Coronary artery (tissue), 2 donors: Measurements from ENCODE around the gene IFIT2.
"Not testable (repeated sequence)": the region's sequence is repeated elsewhere in the genome, so short reads cannot be mapped to it uniquely, and the experiment has no call there.

Source experiments
- DNase-seq: peaks from one replicate; pipeline ENCODE4 v3.0.0-alpha.2; 2017; ENCODE audit warnings: low spot score
- H3K27ac ChIP-seq, 2 donors: fragments of 200-600 bp; sonication (generic); one replicate each; pipeline ENCODE4 v1.5.1; 2016 to 2019
- H3K4me3 ChIP-seq: fragments of 200-600 bp; sonication (generic); 2 replicates; pipeline ENCODE4 v1.5.1; 2016; ENCODE audit warnings: mild to moderate bottlenecking, moderate library complexity
- CTCF ChIP-seq: fragments of 200-600 bp; sonication (generic); IDR thresholded peaks from one replicate; pipeline ENCODE4 v1.5.1; 2019; ENCODE audit warnings: antibody characterized with exemption

IFIT2 gene

GRCh38 chr10:89312973-89313372 lies 11.1 kb downstream of the IFIT2 start:
- H3K27ac ChIP-seq, result no peak overlapping the region
- no peak for DNase-seq
- no peak overlapping the region for H3K4me3 ChIP-seq
- no peak for TF ChIP-seq CTCF

DNA sequence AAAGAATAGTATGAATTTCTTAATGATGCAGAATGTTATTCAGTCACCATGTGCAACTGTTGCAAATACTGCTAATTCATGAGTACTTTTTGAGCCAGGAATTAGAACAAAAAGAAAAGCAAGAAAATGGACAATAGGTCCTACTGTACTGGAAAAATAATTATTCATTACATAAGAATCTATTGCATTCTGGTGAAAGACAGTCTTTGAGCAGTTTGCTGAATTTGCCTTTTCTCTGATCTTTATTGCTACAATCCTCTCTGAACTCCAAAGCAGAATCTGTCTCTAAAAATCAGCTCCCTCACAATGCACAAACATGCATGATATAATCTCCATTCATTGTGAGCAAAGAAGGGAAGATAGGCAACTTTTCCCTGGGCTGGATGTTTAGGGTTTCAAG lies 12.8 kb downstream of the IFIT2 start:
- no peak for DNase-seq
- no peak for TF ChIP-seq CTCF
- H3K27ac ChIP-seq, result no peak overlapping the region
- H3K4me3 ChIP-seq, result no peak overlapping the region

DNA sequence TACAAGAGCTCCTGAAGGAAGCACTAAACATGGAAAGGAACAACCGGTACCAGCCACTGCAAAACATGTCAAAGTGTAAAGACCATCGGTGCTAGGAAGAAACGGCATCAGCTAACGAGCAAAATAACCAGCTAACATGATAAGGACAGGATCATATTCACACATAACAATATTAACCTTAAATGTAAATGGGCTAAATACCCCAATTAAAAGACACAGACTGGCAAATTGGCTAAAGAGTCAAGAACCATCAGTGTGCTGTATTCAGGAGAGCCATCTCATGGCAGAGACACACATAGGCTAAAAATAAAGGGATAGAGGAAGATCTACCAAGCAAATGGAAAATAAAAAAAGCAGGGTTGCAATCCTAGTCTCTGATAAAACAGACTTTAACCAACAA lies 16.2 kb downstream of the IFIT2 start:
- not testable (repeated sequence) for H3K4me3 ChIP-seq, H3K27ac ChIP-seq, DNase-seq

- not testable (repeated sequence) for H3K27ac ChIP-seq, H3K4me3 ChIP-seq, DNase-seq
These were observed 23.2 kb downstream of the IFIT2 start for GRCh38 chr10:89325081-89325480.

GRCh38 chr10:89325856-89326255 lies 24.0 kb downstream of the IFIT2 start:
- not testable (repeated sequence) for H3K27ac ChIP-seq, H3K4me3 ChIP-seq, DNase-seq

GRCh38 chr10:89327803-89328441 lies 26.1 kb downstream of the IFIT2 start, which contains the start of gene IFIT3:
IFIT3 (plus strand) TSS chr10:89327997; CDS start chr10:89328074, 77 bp downstream.
- Histone ChIP-seq H3K4me3 (peak within 1 kb of the TSS; percentile 68), H3K27ac (peak within 1 kb of the TSS; percentile 82 to 85)
- DNase-seq, result no peak
- TF ChIP-seq CTCF, result no peak

DNA sequence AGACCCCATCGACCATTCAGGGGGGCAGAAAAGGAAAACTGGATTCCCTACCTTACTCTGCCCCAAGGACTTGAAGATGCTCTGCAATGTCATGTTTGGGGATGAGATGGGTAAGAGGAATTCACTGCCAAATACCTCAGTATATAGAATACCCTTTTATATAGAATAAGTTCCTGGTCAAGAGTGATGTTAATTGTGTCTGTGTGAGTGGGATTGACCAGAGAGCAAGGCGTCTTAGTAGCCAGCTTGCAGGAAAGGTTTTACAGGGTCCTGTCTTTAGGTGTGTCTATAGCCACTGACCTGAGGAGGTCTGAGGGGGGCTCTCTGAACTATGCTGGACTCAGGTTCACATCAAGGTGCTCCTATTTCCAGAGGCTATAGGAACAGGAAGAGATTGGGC lies 27.3 kb downstream of the IFIT2 start:
- Histone ChIP-seq H3K27ac (peak overlapping the region in 1 of 2 donors; percentile 45), H3K4me3 (no peak overlapping the region)
- TF ChIP-seq CTCF, result no peak
- no peak for DNase-seq

DNA sequence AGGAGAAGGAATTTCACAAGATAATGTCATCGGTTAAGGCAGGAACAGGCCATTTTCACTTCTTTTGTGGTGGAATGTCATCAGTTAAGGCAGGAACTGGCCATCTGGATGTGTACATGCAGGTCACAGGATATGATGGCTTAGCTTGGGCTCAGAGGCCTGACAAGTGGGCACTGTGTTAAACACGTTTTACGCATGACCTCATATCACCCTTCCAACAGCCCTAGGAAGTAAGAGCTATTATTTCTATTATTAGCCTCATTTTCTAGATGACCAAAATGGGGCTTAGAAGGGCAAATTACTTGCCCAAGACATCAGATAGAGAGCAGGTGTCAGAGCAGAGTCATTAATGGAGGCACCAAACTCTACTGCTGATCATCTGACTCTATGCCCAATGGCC lies 28.2 kb downstream of the IFIT2 start:
- DNase-seq, result not testable (repeated sequence)
- peak overlapping the region in 1 of 2 donors; percentile 45 for H3K27ac ChIP-seq

GRCh38 chr10:89330537-89331212 lies 28.8 kb downstream of the IFIT2 start:
- no peak overlapping the region for H3K4me3 ChIP-seq
- H3K27ac ChIP-seq, result peak overlapping the region in 1 of 2 donors; percentile 45
- no peak for DNase-seq
- TF ChIP-seq CTCF, result no peak

More for the DNA sequence above, 28.2 kb downstream of the IFIT2 start:
- H3K4me3 ChIP-seq, result not testable (repeated sequence)

DNA sequence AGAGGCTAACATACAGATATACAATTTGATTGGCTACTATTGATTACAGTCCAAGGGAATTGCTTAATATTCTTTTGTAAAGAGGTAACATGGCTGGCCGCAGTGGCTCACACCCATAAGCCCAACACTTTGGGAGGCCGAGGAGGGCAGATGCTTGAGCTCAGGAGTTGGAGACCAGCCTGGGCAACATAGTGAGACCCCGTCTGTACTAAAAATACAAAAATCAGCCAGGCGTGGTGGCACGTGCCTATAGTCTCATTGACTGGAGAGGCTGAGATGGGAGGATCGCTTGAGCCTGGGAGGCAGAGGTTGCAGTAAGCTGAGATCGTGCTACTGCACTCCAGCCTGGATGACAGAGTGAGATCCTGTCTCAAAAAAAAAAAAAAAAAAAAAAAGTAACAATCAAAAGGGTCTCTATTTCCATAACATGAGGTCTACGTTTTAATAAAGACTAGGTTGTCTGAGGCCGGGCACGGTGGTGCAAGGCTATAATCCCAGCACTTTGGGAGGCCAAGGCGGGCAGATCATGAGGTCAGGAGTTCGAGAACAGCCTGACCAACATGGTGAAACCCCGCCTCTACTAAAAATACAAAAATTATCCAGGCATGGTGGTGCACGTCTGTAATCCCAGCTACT lies 29.8 kb downstream of the IFIT2 start:
- H3K27ac ChIP-seq, result peak overlapping the region; percentile 50 to 82
- DNase-seq, result not testable (repeated sequence)
- H3K4me3 ChIP-seq, result peak overlapping the region; percentile 65
